Loucy (cell line): ENCODE measurements around the gene MMP20.

Experiments
- H2AFZ ChIP-seq: fragments of 200-600 bp; sonication (generic); 2 replicates; pipeline ENCODE4 v1.6.0; 2016; ENCODE audit warnings: antibody characterized with exemption, mild to moderate bottlenecking, low read length, moderate library complexity
- H3F3A ChIP-seq: fragments of 200-600 bp; 2 replicates; pipeline ENCODE4 v1.6.0; 2016; ENCODE audit warnings: antibody characterized with exemption, low read depth, mild to moderate bottlenecking
- H3K27me3 ChIP-seq: fragments of 200-600 bp; sonication (generic); 2 replicates; pipeline ENCODE4 v1.6.1; 2014; ENCODE audit warnings: low read length, mild to moderate bottlenecking; ENCODE audit not compliant: insufficient read depth, poor library complexity, severe bottlenecking
- H3K36me3 ChIP-seq: fragments of 200-600 bp; sonication (generic); 2 replicates; pipeline ENCODE4 v1.6.1; 2016; ENCODE audit warnings: low read length; ENCODE audit not compliant: insufficient read depth
- H3K4me1 ChIP-seq: fragments of 200-600 bp; sonication (generic); 2 replicates; pipeline ENCODE4 v1.5.1; 2014; ENCODE audit warnings: low read length, mild to moderate bottlenecking; ENCODE audit not compliant: insufficient read depth, poor library complexity, severe bottlenecking
- H3K4me2 ChIP-seq: fragments of 200-600 bp; sonication (generic); 2 replicates; pipeline ENCODE4 v1.6.0; 2014; ENCODE audit warnings: antibody characterized with exemption, low read length, low read depth, mild to moderate bottlenecking; ENCODE audit not compliant: poor library complexity, severe bottlenecking
- H3K4me3 ChIP-seq: fragments of 200-600 bp; sonication (generic); 2 replicates; pipeline ENCODE4 v1.5.1; 2014; ENCODE audit warnings: low read length, mild to moderate bottlenecking, mixed read lengths; ENCODE audit not compliant: poor library complexity, severe bottlenecking
- H3K79me2 ChIP-seq: fragments of 200-600 bp; sonication (generic); 2 replicates; pipeline ENCODE4 v1.6.1; 2014; ENCODE audit warnings: low read length; ENCODE audit not compliant: insufficient read depth
- H3K9ac ChIP-seq: fragments of 200-600 bp; sonication (generic); 2 replicates; pipeline ENCODE4 v1.6.0; 2014; ENCODE audit warnings: mild to moderate bottlenecking, low read depth, low read length, moderate library complexity; ENCODE audit not compliant: poor library complexity, severe bottlenecking
- H3K9me2 ChIP-seq: fragments of 200-600 bp; sonication (generic); replicated peaks from 2 replicates; pipeline ENCODE4 v1.6.1; 2016; ENCODE audit warnings: low read depth, low read length, mixed read lengths
- H3K9me3 ChIP-seq: fragments of 200-600 bp; sonication (generic); 2 replicates; pipeline ENCODE4 v1.6.1; 2014; ENCODE audit warnings: mild to moderate bottlenecking, antibody characterized with exemption, low read length, low read depth; ENCODE audit not compliant: insufficient read depth
- H4K20me1 ChIP-seq: fragments of 200-600 bp; sonication (generic); 2 replicates; pipeline ENCODE4 v1.6.0; 2014; ENCODE audit warnings: antibody characterized with exemption, low read length, mild to moderate bottlenecking; ENCODE audit not compliant: insufficient read depth, poor library complexity, severe bottlenecking
- EZH2phosphoT487 ChIP-seq: fragments of 200-600 bp; IDR thresholded peaks from 2 replicates; pipeline ENCODE4 v1.6.1; 2018; ENCODE audit warnings: antibody characterized with exemption, mild to moderate bottlenecking, moderate library complexity, borderline replicate concordance
- TF ChIP-seq, protein P1 (sequence below): fragments of 200-600 bp; sonication (generic); conservative IDR thresholded peaks from 2 replicates; pipeline ENCODE4 v1.5.1; 2014; ENCODE audit warnings: mild to moderate bottlenecking, antibody characterized with exemption, low read length

MMP20 gene

DNA sequence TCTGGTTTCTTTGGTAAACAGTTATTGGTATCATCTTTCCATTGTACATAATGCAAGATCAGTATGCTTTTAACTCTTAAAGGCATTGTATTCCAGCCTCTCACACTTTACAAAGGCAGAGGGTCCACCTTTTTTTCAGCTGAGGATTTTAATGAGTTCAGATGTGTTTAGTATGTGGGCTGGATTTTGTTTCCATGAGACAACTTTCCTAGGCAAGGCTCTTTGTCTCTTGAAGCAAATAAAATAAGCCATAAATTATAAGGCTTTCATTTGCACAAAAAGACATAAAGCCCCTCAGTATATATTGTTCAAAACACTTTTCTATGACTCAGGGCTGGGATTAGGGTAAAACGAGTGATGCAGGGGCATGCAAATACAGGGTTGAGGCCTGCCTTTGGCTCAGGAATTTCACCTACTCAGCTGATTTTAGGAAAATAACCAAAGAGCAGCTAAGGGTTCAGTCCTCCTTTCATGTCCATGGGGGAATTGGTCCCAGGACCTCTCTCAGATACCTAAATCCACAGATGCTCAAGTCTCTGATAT, 7.6 kb downstream of the MMP20 start:
- TF ChIP-seq, protein P1, sequence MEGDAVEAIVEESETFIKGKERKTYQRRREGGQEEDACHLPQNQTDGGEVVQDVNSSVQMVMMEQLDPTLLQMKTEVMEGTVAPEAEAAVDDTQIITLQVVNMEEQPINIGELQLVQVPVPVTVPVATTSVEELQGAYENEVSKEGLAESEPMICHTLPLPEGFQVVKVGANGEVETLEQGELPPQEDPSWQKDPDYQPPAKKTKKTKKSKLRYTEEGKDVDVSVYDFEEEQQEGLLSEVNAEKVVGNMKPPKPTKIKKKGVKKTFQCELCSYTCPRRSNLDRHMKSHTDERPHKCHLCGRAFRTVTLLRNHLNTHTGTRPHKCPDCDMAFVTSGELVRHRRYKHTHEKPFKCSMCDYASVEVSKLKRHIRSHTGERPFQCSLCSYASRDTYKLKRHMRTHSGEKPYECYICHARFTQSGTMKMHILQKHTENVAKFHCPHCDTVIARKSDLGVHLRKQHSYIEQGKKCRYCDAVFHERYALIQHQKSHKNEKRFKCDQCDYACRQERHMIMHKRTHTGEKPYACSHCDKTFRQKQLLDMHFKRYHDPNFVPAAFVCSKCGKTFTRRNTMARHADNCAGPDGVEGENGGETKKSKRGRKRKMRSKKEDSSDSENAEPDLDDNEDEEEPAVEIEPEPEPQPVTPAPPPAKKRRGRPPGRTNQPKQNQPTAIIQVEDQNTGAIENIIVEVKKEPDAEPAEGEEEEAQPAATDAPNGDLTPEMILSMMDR: no peak
- H3K4me1 ChIP-seq: peaks cover 7% of the 10 kb centered on the region
- no peak overlapping the region for H3K9ac ChIP-seq
- H3K4me3 ChIP-seq: no peak overlapping the region
- H3K9me2 ChIP-seq: no peaks in the 10 kb centered on the region
- H3K4me2 ChIP-seq: no peak overlapping the region
- no peaks in the 10 kb centered on the region for H3F3A ChIP-seq
- H3K79me2 ChIP-seq: no peaks in the 10 kb centered on the region
- no peaks in the 10 kb centered on the region for H3K27me3 ChIP-seq
- H3K9me3 ChIP-seq: no peaks in the 10 kb centered on the region
- H4K20me1 ChIP-seq: no peaks in the 10 kb centered on the region
- H3K36me3 ChIP-seq: no peaks in the 10 kb centered on the region
- no peak overlapping the region for H2AFZ ChIP-seq

DNA sequence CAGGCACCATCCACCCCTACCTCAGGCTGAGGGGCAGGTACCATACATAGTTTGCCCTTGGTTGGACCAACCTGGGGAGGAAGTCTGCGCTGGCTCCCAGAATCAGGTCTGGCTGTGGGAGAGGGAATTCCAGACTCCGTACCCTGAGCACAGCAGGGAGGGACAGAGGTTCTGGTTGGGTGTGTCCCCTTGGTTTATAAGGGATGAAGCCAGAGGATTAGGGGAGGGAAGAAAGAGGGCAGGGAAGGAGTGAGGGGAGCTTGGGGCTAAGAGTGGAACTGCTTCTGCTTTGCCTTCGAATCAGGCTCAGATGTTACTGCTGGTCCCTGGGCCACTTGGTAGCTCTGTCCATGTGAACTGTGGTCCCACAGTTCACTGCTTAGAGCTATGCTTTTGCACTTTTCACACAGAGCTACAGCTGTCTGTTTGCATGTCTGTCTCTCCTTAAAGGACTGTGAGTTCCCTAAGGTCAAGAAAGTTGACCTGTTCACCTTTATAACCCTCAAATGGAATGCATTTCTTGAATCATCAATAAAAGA, 9.2 kb downstream of the MMP20 start:
- H3K79me2 ChIP-seq: no peaks in the 10 kb centered on the region
- TF ChIP-seq EZH2phosphoT487: no peak
- TF ChIP-seq, protein P1: no peak
- H3K4me2 ChIP-seq: no peak overlapping the region
- H4K20me1 ChIP-seq: no peaks in the 10 kb centered on the region
- no peaks in the 10 kb centered on the region for H3K27me3 ChIP-seq
- H3K9me2 ChIP-seq: no peaks in the 10 kb centered on the region
- H3K36me3 ChIP-seq: no peaks in the 10 kb centered on the region
- no peaks in the 10 kb centered on the region for H3F3A ChIP-seq
- H3K4me3 ChIP-seq: no peak overlapping the region
- no peak overlapping the region for H3K9ac ChIP-seq
- H3K4me1 ChIP-seq: peaks cover 15% of the 10 kb centered on the region
- H2AFZ ChIP-seq: peak overlapping the region; percentile 30; the same call in 1 of the 2 replicates
- no peaks in the 10 kb centered on the region for H3K9me3 ChIP-seq

GRCh38 chr11:102615077-102615893, 9.8 kb downstream of the MMP20 start:
- H3F3A ChIP-seq: no peaks in the 10 kb centered on the region
- 0 out of 2 replicates have a peak overlapping the region, but pooled peaks have one; percentile 30 for H2AFZ ChIP-seq
- no peak overlapping the region for H3K4me3 ChIP-seq
- H3K9me2 ChIP-seq: no peaks in the 10 kb centered on the region
- no peak overlapping the region for H3K4me2 ChIP-seq
- no peak for TF ChIP-seq EZH2phosphoT487
- TF ChIP-seq, protein P1: no peak
- no peak overlapping the region for H3K9ac ChIP-seq
- no peaks in the 10 kb centered on the region for H3K36me3 ChIP-seq
- H3K4me1 ChIP-seq: peaks cover 19% of the 10 kb centered on the region
- H3K9me3 ChIP-seq: no peaks in the 10 kb centered on the region
- H4K20me1 ChIP-seq: no peaks in the 10 kb centered on the region
- H3K79me2 ChIP-seq: no peaks in the 10 kb centered on the region
- H3K27me3 ChIP-seq: no peaks in the 10 kb centered on the region
